Measurements from ENCODE around the gene PPT2.
A peak's percentile ranks its signal among the peaks of the same experiment; 100 is the strongest.

GRCh38 chr6:32177183-32177787 is 23.3 kb downstream of the PPT2 start:
- TF ChIP-seq, protein P1, sequence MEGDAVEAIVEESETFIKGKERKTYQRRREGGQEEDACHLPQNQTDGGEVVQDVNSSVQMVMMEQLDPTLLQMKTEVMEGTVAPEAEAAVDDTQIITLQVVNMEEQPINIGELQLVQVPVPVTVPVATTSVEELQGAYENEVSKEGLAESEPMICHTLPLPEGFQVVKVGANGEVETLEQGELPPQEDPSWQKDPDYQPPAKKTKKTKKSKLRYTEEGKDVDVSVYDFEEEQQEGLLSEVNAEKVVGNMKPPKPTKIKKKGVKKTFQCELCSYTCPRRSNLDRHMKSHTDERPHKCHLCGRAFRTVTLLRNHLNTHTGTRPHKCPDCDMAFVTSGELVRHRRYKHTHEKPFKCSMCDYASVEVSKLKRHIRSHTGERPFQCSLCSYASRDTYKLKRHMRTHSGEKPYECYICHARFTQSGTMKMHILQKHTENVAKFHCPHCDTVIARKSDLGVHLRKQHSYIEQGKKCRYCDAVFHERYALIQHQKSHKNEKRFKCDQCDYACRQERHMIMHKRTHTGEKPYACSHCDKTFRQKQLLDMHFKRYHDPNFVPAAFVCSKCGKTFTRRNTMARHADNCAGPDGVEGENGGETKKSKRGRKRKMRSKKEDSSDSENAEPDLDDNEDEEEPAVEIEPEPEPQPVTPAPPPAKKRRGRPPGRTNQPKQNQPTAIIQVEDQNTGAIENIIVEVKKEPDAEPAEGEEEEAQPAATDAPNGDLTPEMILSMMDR (IDR thresholded peaks at IDR 0.05) = no peak
- TF ChIP-seq POLR2A (IDR thresholded peaks at IDR 0.05) = peak; percentile 24 to 63

Data from uterus (tissue), 2 donors.